Endothelial cell (in vitro differentiated cells): Measurements from ENCODE around the gene RAB11FIP4. TPM values are rescaled to one million over a fixed set of nuclear protein-coding genes. Genes with fewer than 3 reads are reported as not detected.

Source experiments
- DNase-seq: peaks from one replicate; pipeline ENCODE4 v3.0.0; 2021; ENCODE audit warnings: low spot score
- H3K27ac Mint-ChIP-seq: one replicate; pipeline ENCODE4 v1.8.0; 2021; ENCODE audit warnings: mixed read lengths, inconsistent platforms; ENCODE audit not compliant: unreplicated experiment
- H3K27me3 Mint-ChIP-seq: one replicate; pipeline ENCODE4 v1.8.0; 2021; ENCODE audit warnings: mild to moderate bottlenecking, moderate library complexity, mixed read lengths, inconsistent platforms; ENCODE audit not compliant: unreplicated experiment
- H3K36me3 Mint-ChIP-seq: one replicate; pipeline ENCODE4 v1.8.0; 2021; ENCODE audit warnings: mild to moderate bottlenecking, low read depth, mixed read lengths, inconsistent platforms; ENCODE audit not compliant: unreplicated experiment
- H3K4me1 Mint-ChIP-seq: one replicate; pipeline ENCODE4 v1.8.0; 2021; ENCODE audit warnings: mild to moderate bottlenecking, mixed read lengths, inconsistent platforms; ENCODE audit not compliant: unreplicated experiment
- H3K4me3 Mint-ChIP-seq: one replicate; pipeline ENCODE4 v1.8.0; 2021; ENCODE audit warnings: mild to moderate bottlenecking, mixed read lengths, inconsistent platforms; ENCODE audit not compliant: unreplicated experiment
- H3K9me3 Mint-ChIP-seq: one replicate; pipeline ENCODE4 v1.8.0; 2021; ENCODE audit warnings: mixed read lengths, inconsistent platforms; ENCODE audit not compliant: unreplicated experiment
- total RNA-seq: library from RNA; stranded (reverse); fragmentation: NEBNext Ultra II Directional; extraction: Animal tissue kit (Norgen Biotek cat#: 25700); gene quantifications from one replicate; pipeline ENCODE4 v1.2.1, GENCODE V29; 2021; ENCODE audit not compliant: unreplicated experiment
- TF ChIP-seq, protein P1 (sequence below): fragments of 200-600 bp; sonication (generic); IDR thresholded peaks from one replicate; pipeline ENCODE4 v1.5.0; 2021; ENCODE audit warnings: antibody characterized with exemption; ENCODE audit not compliant: unreplicated experiment

RAB11FIP4 gene
- total RNA-seq, 1 donor from 2014 or later: 0.92 TPM

DNA sequence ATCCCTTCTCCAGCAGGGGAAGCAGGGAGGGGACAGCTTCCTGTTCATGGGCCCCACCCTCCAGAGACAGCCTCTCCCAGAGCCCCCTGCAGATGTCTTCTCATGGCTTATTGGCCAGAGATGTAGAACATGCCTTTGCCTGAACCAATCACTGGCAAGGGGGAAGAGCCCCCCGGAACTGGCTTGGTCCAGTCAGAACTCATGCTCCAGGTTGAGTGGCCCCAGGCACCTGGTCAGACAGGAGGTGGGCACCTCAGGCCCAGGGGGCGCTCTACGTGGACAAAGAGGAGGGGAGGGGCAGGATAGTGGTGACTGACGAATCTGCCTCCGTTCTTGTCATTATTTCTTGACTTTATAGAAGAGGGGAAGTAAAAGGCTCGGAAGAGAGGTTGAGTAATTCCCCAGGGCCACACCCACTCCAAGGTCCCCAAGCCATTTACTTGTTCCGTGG, 23.6 kb downstream of the RAB11FIP4 start:
- Mint-ChIP-seq H3K27me3 (peaks cover 2% of the 10 kb centered on the region), H3K4me1 (no peaks in the 10 kb centered on the region)
- no peak for DNase-seq

GRCh38 chr17:31415640-31416502, 24.4 kb downstream of the RAB11FIP4 start:
- no peak for DNase-seq
- no peak overlapping the region for H3K4me3 Mint-ChIP-seq
- H3K27ac Mint-ChIP-seq: no peak overlapping the region
- TF ChIP-seq, protein P1, sequence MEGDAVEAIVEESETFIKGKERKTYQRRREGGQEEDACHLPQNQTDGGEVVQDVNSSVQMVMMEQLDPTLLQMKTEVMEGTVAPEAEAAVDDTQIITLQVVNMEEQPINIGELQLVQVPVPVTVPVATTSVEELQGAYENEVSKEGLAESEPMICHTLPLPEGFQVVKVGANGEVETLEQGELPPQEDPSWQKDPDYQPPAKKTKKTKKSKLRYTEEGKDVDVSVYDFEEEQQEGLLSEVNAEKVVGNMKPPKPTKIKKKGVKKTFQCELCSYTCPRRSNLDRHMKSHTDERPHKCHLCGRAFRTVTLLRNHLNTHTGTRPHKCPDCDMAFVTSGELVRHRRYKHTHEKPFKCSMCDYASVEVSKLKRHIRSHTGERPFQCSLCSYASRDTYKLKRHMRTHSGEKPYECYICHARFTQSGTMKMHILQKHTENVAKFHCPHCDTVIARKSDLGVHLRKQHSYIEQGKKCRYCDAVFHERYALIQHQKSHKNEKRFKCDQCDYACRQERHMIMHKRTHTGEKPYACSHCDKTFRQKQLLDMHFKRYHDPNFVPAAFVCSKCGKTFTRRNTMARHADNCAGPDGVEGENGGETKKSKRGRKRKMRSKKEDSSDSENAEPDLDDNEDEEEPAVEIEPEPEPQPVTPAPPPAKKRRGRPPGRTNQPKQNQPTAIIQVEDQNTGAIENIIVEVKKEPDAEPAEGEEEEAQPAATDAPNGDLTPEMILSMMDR: no peak
- no peaks in the 10 kb centered on the region for H3K36me3 Mint-ChIP-seq
- peaks cover 2% of the 10 kb centered on the region for H3K27me3 Mint-ChIP-seq
- no peaks in the 10 kb centered on the region for H3K4me1 Mint-ChIP-seq
- H3K9me3 Mint-ChIP-seq: no peaks in the 10 kb centered on the region

More for the DNA sequence above, 23.6 kb downstream of the RAB11FIP4 start:
- TF ChIP-seq, protein P1: no peak
- no peak overlapping the region for H3K27ac Mint-ChIP-seq
- H3K4me3 Mint-ChIP-seq: no peak overlapping the region
- H3K9me3 Mint-ChIP-seq: no peaks in the 10 kb centered on the region
- H3K36me3 Mint-ChIP-seq: no peaks in the 10 kb centered on the region

- no peaks in the 10 kb centered on the region for H3K4me1 Mint-ChIP-seq
- no peak overlapping the region for H3K4me3 Mint-ChIP-seq
- peaks cover 2% of the 10 kb centered on the region for H3K27me3 Mint-ChIP-seq
- H3K27ac Mint-ChIP-seq: no peak overlapping the region
- no peaks in the 10 kb centered on the region for H3K9me3 Mint-ChIP-seq
- TF ChIP-seq, protein P1: no peak
- no peaks in the 10 kb centered on the region for H3K36me3 Mint-ChIP-seq
- no peak for DNase-seq
Measured at GRCh38 chr17:31416503-31416923, 25.0 kb downstream of the RAB11FIP4 start.

DNA sequence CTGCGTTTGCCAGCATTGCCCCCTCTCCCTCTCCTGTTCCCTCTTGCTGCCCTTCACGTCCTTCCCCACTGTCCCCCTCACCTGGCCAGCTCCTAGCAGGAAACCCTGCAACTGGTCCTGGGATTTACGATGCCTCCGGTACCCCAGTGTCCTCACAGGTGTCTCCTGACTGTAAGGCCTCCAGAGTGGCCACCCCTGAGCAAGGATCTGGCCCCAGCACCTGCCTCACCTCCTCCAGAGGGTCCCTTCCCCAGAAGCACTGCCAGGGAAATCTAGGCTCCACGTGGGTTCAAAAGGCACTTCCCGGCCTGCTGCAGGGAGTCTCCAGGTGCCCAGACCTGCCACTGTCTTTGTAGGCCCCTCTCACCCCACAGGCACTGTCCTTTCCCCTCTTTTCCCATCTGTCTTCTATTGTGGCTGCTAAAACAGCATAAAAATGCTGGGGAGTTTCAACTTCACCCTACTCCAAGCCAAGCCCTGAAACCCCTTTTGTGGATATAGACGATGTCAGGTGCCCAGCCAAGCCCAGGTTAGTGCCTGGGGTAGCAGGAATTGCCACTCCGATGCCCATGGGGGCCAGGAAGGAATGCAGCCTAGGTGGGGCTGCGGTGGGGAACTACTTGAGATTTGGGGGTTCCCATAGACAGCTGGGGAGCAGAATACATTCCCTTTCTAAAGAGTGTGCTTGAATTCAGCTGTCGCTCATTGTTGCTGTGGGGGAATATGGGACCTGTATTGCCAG, 25.7 kb downstream of the RAB11FIP4 start:
- DNase-seq: no peak
- Mint-ChIP-seq H3K4me1 (no peaks in the 10 kb centered on the region), H3K27me3 (peaks cover 2% of the 10 kb centered on the region), H3K27ac (no peak overlapping the region), H3K4me3 (no peak overlapping the region), H3K36me3 (no peaks in the 10 kb centered on the region), H3K9me3 (no peaks in the 10 kb centered on the region)
- TF ChIP-seq, protein P1: no peak
